ENCODE measurements around the gene CTNNA2.

Gene CTNNA2

DNA sequence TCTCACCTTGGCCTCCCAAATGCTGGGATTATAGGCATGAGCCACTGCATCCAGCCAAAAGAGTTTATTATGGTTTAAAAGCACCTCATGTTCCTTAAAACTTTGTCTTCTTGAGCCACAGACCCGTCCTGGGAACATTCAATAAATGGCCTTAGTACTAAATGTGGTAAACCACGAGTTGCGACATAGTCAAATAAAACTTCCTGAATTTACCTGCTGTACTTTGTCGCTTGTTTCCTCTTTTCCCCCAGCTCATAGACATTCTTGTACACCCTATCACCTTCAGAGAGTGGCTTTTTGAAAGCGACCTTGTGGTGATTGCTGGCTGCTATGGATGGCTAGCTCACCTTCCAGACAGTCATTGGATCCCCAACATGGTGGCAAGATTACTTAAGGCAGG lies 481.3 kb downstream of the CTNNA2 start:
- TF ChIP-seq, protein P1, sequence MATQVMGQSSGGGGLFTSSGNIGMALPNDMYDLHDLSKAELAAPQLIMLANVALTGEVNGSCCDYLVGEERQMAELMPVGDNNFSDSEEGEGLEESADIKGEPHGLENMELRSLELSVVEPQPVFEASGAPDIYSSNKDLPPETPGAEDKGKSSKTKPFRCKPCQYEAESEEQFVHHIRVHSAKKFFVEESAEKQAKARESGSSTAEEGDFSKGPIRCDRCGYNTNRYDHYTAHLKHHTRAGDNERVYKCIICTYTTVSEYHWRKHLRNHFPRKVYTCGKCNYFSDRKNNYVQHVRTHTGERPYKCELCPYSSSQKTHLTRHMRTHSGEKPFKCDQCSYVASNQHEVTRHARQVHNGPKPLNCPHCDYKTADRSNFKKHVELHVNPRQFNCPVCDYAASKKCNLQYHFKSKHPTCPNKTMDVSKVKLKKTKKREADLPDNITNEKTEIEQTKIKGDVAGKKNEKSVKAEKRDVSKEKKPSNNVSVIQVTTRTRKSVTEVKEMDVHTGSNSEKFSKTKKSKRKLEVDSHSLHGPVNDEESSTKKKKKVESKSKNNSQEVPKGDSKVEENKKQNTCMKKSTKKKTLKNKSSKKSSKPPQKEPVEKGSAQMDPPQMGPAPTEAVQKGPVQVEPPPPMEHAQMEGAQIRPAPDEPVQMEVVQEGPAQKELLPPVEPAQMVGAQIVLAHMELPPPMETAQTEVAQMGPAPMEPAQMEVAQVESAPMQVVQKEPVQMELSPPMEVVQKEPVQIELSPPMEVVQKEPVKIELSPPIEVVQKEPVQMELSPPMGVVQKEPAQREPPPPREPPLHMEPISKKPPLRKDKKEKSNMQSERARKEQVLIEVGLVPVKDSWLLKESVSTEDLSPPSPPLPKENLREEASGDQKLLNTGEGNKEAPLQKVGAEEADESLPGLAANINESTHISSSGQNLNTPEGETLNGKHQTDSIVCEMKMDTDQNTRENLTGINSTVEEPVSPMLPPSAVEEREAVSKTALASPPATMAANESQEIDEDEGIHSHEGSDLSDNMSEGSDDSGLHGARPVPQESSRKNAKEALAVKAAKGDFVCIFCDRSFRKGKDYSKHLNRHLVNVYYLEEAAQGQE (IDR thresholded peaks at IDR 0.05; ENCODE audit: low read depth): no peak
- TF ChIP-seq NFIC (IDR thresholded peaks at IDR 0.05) (no peak), TCF12 (IDR thresholded peaks at IDR 0.05; ENCODE audit: low read depth) (no peak), TEAD4 (IDR thresholded peaks at IDR 0.05) (no peak), EGR1 (IDR thresholded peaks at IDR 0.05) (no peak), MAX (IDR thresholded peaks at IDR 0.05) (no peak), CREB1 (IDR thresholded peaks at IDR 0.05; ENCODE audit: low read depth) (no peak)

DNA sequence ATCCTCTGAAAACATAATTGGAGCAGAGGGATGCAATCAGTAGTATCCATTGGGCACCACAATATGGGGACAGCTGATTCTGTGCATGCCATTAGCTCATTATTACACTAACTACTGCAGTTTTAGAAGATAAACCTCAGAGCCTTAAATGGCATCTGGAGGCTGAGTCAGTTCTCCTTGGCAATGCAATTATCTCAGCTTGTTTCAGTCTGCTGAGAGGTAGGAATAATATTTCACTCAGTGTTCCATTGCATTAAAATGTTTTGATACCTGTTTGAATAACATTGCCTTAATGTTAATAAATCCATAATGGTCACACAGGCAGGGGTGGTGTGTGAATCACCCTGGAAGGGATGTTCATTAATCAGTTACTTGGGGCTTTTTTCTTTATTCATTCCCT lies 482.1 kb downstream of the CTNNA2 start:
- TF ChIP-seq, protein P1 (IDR thresholded peaks at IDR 0.05; ENCODE audit: low read depth): no peak
- no peak for TF ChIP-seq TEAD4 (IDR thresholded peaks at IDR 0.05)

- TF ChIP-seq MAX (IDR thresholded peaks at IDR 0.05) (no peak), EP300 (IDR thresholded peaks at IDR 0.05; ENCODE audit: borderline replicate concordance) (no peak)
These were observed 483.9 kb downstream of the CTNNA2 start for GRCh38 chr2:79996709-79997108.

- TF ChIP-seq YY1 (IDR thresholded peaks at IDR 0.05; ENCODE audit: low read depth) (no peak), FOXM1 (IDR thresholded peaks at IDR 0.05; ENCODE audit: borderline replicate concordance, low read depth) (no peak), MAX (IDR thresholded peaks at IDR 0.05) (no peak), TAF1 (IDR thresholded peaks at IDR 0.05; ENCODE audit: low read depth) (no peak), CREB1 (IDR thresholded peaks at IDR 0.05; ENCODE audit: low read depth) (no peak), TEAD4 (IDR thresholded peaks at IDR 0.05) (no peak), CEBPB (IDR thresholded peaks at IDR 0.05) (no peak), EP300 (IDR thresholded peaks at IDR 0.05; ENCODE audit: borderline replicate concordance) (no peak), EGR1 (IDR thresholded peaks at IDR 0.05) (no peak), TCF12 (IDR thresholded peaks at IDR 0.05; ENCODE audit: low read depth) (no peak), ZBTB7A (IDR thresholded peaks at IDR 0.05; ENCODE audit: low read depth) (no peak), RAD21 (IDR thresholded peaks at IDR 0.05; ENCODE audit: low read depth) (no peak), NFIC (IDR thresholded peaks at IDR 0.05) (no peak)
These were observed 488.9 kb downstream of the CTNNA2 start for GRCh38 chr2:80001701-80002101.

GRCh38 chr2:80002112-80002511 lies 489.3 kb downstream of the CTNNA2 start:
- TF ChIP-seq RAD21 (IDR thresholded peaks at IDR 0.05; ENCODE audit: low read depth): no peak
- no peak for TF ChIP-seq EGR1 (IDR thresholded peaks at IDR 0.05)
- TF ChIP-seq YY1 (IDR thresholded peaks at IDR 0.05; ENCODE audit: low read depth): no peak
- TF ChIP-seq NFIC (IDR thresholded peaks at IDR 0.05): no peak
- no peak for TF ChIP-seq FOXM1 (IDR thresholded peaks at IDR 0.05; ENCODE audit: borderline replicate concordance, low read depth)
- no peak for TF ChIP-seq EP300 (IDR thresholded peaks at IDR 0.05; ENCODE audit: borderline replicate concordance)
- no peak for TF ChIP-seq USF1 (IDR thresholded peaks at IDR 0.05)
- no peak for TF ChIP-seq CEBPB (IDR thresholded peaks at IDR 0.05)
- TF ChIP-seq TEAD4 (IDR thresholded peaks at IDR 0.05): no peak
- no peak for TF ChIP-seq TCF12 (IDR thresholded peaks at IDR 0.05; ENCODE audit: low read depth)

GRCh38 chr2:80002568-80003157 lies 489.8 kb downstream of the CTNNA2 start:
- no peak for TF ChIP-seq TAF1 (IDR thresholded peaks at IDR 0.05; ENCODE audit: low read depth)
- TF ChIP-seq FOXM1 (IDR thresholded peaks at IDR 0.05; ENCODE audit: borderline replicate concordance, low read depth): no peak
- no peak for TF ChIP-seq TEAD4 (IDR thresholded peaks at IDR 0.05)
- TF ChIP-seq, protein P1 (IDR thresholded peaks at IDR 0.05; ENCODE audit: low read depth): no peak
- TF ChIP-seq RAD21 (IDR thresholded peaks at IDR 0.05; ENCODE audit: low read depth): no peak
- TF ChIP-seq EGR1 (IDR thresholded peaks at IDR 0.05): no peak
- no peak for TF ChIP-seq EP300 (IDR thresholded peaks at IDR 0.05; ENCODE audit: borderline replicate concordance)
- TF ChIP-seq ZBTB7A (IDR thresholded peaks at IDR 0.05; ENCODE audit: low read depth): no peak
- TF ChIP-seq CEBPB (IDR thresholded peaks at IDR 0.05): no peak
- no peak for TF ChIP-seq USF1 (IDR thresholded peaks at IDR 0.05)
- TF ChIP-seq CREB1 (IDR thresholded peaks at IDR 0.05; ENCODE audit: low read depth): no peak
- no peak for TF ChIP-seq YY1 (IDR thresholded peaks at IDR 0.05; ENCODE audit: low read depth)
- no peak for TF ChIP-seq NFIC (IDR thresholded peaks at IDR 0.05)
- TF ChIP-seq MAX (IDR thresholded peaks at IDR 0.05): no peak
- TF ChIP-seq TCF12 (IDR thresholded peaks at IDR 0.05; ENCODE audit: low read depth): no peak
